Measurements from ENCODE around the gene ERC2. TPM values are rescaled to one million over a fixed set of nuclear protein-coding genes. Genes with fewer than 3 reads are reported as not detected.
A peak's percentile ranks its signal among the peaks of the same experiment; 100 is the strongest.

Gene ERC2
- total and polyA plus RNA-seq, 7 donors: 0.52 to 5.7 (median 1.2) TPM; not detected in 2

- 22 to 69% methylated on average over 6 of the region's 6 CpGs for WGBS, 2 donors
- Histone ChIP-seq H3K4me1 (peaks cover 0 to 5% (median 0%) of the 10 kb centered on the region in 4 donors), H3K27me3 (no peaks in the 10 kb centered on the region), H3K9me3 (no peaks in the 10 kb centered on the region), H3K36me3 (no peaks in the 10 kb centered on the region), H3K27ac (no peak overlapping the region), H3K4me3 (no peak overlapping the region)
- no peak for DNase-seq
- TF ChIP-seq POLR2AphosphoS5 (IDR thresholded peaks at IDR 0.05): no peak
- TF ChIP-seq CTCF (IDR thresholded peaks at IDR 0.05): no peak
- TF ChIP-seq POLR2A (IDR thresholded peaks at IDR 0.05): no peak
- intact Hi-C loops (cut with DNase I): no loop called here
These were observed 717.7 kb downstream of the ERC2 start for GRCh38 chr3:55750525-55750924.

- 96 to 100% methylated on average over 1 of the region's 1 CpG for WGBS, 2 donors
- no peak for DNase-seq
- no peaks in the 10 kb centered on the region for H3K36me3 ChIP-seq
These were observed 719.2 kb downstream of the ERC2 start for GRCh38 chr3:55749036-55749435.

GRCh38 chr3:55746808-55747413 is 721.4 kb downstream of the ERC2 start:
- Histone ChIP-seq H3K27me3 (no peaks in the 10 kb centered on the region), H3K9me3 (no peaks in the 10 kb centered on the region), H3K27ac (no peak overlapping the region), H3K36me3 (no peaks in the 10 kb centered on the region), H3K4me1 (peaks cover 0 to 5% (median 0%) of the 10 kb centered on the region in 4 donors), H3K4me3 (no peak overlapping the region)
- intact Hi-C loops (cut with DNase I): loop anchor here (5.0 to 10.0 kb wide), 2 partner anchors 265 to 892 kb away; no protein-coding TSS in a partner anchor
- TF ChIP-seq CTCF (IDR thresholded peaks at IDR 0.05) (peak in 2 of 4 experiments; percentile 17 to 29), POLR2A (IDR thresholded peaks at IDR 0.05) (no peak), EP300 (IDR thresholded peaks at IDR 0.05) (no peak)
- DNase-seq: no peak

More at GRCh38 chr3:55749036-55749435, 719.2 kb downstream of the ERC2 start:
- Histone ChIP-seq H3K27ac (no peak overlapping the region), H3K9me3 (no peaks in the 10 kb centered on the region), H3K4me3 (no peak overlapping the region), H3K27me3 (no peaks in the 10 kb centered on the region), H3K4me1 (peaks cover 0 to 5% (median 0%) of the 10 kb centered on the region in 4 donors)
- intact Hi-C loops (cut with DNase I): loop anchor here (5.0 to 10.0 kb wide), 2 partner anchors 267 to 894 kb away; no protein-coding TSS in a partner anchor
- TF ChIP-seq POLR2AphosphoS5 (IDR thresholded peaks at IDR 0.05) (no peak), POLR2A (IDR thresholded peaks at IDR 0.05) (no peak), CTCF (IDR thresholded peaks at IDR 0.05) (no peak), EP300 (IDR thresholded peaks at IDR 0.05) (no peak)

GRCh38 chr3:55742832-55743136 is 725.5 kb downstream of the ERC2 start:
- 93 to 94% methylated on average over 2 of the region's 2 CpGs for WGBS, 2 donors
- DNase-seq: no peak
- no peaks in the 10 kb centered on the region for H3K27me3 ChIP-seq
- H3K4me3 ChIP-seq: no peak overlapping the region
- no peaks in the 10 kb centered on the region for H3K9me3 ChIP-seq
- H3K27ac ChIP-seq: no peak overlapping the region
- intact Hi-C loops (cut with DNase I): loop anchor here (10.0 kb wide), 1 partner anchor 888 kb away; no protein-coding TSS in a partner anchor
- H3K4me1 ChIP-seq: peaks cover 0 to 1% (median 0%) of the 10 kb centered on the region in 4 donors
- no peaks in the 10 kb centered on the region for H3K36me3 ChIP-seq
- TF ChIP-seq POLR2A (IDR thresholded peaks at IDR 0.05): no peak
- TF ChIP-seq EP300 (IDR thresholded peaks at IDR 0.05): no peak
- TF ChIP-seq POLR2AphosphoS5 (IDR thresholded peaks at IDR 0.05): no peak
- TF ChIP-seq CTCF (IDR thresholded peaks at IDR 0.05): no peak
